ENCODE data around the gene NEGR1.

NEGR1 gene

DNA sequence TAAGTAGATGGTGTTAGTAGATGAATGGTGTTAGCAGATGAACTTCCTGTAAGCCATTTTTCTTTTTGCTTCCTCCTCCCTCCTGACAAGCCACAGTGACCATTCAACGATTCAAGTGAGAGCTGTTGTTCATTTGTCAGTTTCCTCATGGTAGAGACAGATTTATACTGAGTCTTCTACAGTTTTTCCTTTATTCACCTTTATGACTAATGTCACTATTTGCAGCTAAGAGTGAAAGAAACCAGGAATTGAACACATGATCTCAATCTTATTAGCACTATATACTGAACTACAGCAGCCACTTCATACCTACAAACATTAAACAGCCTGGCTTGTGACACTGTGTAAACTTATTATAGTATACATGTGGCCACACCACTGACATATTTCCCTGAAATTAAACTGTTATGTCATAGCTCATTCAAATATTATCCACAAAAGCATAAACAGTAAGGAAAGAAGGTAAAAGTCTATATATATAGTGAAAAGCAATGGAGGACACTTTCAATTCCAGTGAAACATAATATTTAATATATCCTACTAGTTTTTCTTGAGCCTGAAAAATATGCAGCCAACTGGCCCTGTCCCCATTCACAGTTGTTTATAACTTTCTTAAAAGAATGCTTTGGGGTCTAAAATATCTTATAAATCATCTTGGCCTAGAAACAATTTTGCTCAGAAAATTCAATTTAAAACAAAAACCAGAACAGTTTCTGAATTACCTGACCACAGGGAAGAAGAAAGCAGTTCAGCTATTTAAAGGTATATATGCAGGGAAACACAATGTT lies 634.6 kb downstream of the NEGR1 start:
- no peaks in the 10 kb centered on the region for H3K79me2 ChIP-seq (ENCODE audit: low read length)
- no peak overlapping the region for H3K9ac ChIP-seq (ENCODE audit: low read length)
- no peak overlapping the region for H3K27ac ChIP-seq (ENCODE audit: low read length)
- no peaks in the 10 kb centered on the region for H3K4me1 ChIP-seq (ENCODE audit: low read length)
- no peaks in the 10 kb centered on the region for H3K9me3 ChIP-seq (ENCODE audit: insufficient read depth, low read length)
- H3K4me2 ChIP-seq (ENCODE audit: low read length) = no peak overlapping the region
- no peaks in the 10 kb centered on the region for H3K36me3 ChIP-seq (replicated peaks; ENCODE audit: low read depth, low read length)
- no peak overlapping the region for H2AFZ ChIP-seq (ENCODE audit: low read depth, low read length)
- TF ChIP-seq, protein P1, sequence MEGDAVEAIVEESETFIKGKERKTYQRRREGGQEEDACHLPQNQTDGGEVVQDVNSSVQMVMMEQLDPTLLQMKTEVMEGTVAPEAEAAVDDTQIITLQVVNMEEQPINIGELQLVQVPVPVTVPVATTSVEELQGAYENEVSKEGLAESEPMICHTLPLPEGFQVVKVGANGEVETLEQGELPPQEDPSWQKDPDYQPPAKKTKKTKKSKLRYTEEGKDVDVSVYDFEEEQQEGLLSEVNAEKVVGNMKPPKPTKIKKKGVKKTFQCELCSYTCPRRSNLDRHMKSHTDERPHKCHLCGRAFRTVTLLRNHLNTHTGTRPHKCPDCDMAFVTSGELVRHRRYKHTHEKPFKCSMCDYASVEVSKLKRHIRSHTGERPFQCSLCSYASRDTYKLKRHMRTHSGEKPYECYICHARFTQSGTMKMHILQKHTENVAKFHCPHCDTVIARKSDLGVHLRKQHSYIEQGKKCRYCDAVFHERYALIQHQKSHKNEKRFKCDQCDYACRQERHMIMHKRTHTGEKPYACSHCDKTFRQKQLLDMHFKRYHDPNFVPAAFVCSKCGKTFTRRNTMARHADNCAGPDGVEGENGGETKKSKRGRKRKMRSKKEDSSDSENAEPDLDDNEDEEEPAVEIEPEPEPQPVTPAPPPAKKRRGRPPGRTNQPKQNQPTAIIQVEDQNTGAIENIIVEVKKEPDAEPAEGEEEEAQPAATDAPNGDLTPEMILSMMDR (IDR thresholded peaks at IDR 0.05; ENCODE audit: low read depth, low read length) = no peak
- no peak for TF ChIP-seq EZH2phosphoT487 (IDR thresholded peaks at IDR 0.05; ENCODE audit: low read depth)
- H3K27me3 ChIP-seq (ENCODE audit: low read depth, low read length) = no peaks in the 10 kb centered on the region
- no peak overlapping the region for H3K4me3 ChIP-seq (ENCODE audit: low read length)
- no peaks in the 10 kb centered on the region for H4K20me1 ChIP-seq (ENCODE audit: insufficient read depth, low read length)

DNA sequence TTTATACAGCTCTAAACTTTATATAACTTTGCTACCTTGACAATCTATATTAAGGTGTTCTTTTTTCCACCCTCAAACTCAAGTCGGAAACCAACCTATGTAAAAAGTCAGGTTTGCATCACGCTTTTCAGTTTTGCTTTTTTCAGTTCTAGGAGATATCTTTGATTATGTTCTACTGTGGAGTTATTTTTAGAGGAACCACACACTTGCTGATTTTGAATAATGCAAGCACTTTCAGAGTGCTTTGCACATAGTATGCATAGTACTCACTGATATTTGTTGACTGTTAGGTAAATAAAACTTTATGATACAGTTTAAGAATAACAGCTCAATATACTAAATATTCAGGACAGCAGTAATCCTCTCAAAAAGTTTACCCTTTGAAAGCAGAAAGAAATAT lies 637.3 kb downstream of the NEGR1 start:
- Histone ChIP-seq H3K79me2 (ENCODE audit: low read length) (no peaks in the 10 kb centered on the region), H3K4me3 (ENCODE audit: low read length) (no peak overlapping the region), H3K9me3 (ENCODE audit: insufficient read depth, low read length) (no peaks in the 10 kb centered on the region), H3K27ac (ENCODE audit: low read length) (no peak overlapping the region), H3K4me2 (ENCODE audit: low read length) (no peak overlapping the region), H3K9ac (ENCODE audit: low read length) (no peak overlapping the region), H3K4me1 (ENCODE audit: low read length) (no peaks in the 10 kb centered on the region), H3K27me3 (ENCODE audit: low read depth, low read length) (no peaks in the 10 kb centered on the region), H2AFZ (ENCODE audit: low read depth, low read length) (no peak overlapping the region), H4K20me1 (ENCODE audit: insufficient read depth, low read length) (no peaks in the 10 kb centered on the region), H3K36me3 (replicated peaks; ENCODE audit: low read depth, low read length) (no peaks in the 10 kb centered on the region)
- TF ChIP-seq, protein P1 (IDR thresholded peaks at IDR 0.05; ENCODE audit: low read depth, low read length) = no peak
- TF ChIP-seq EZH2phosphoT487 (IDR thresholded peaks at IDR 0.05; ENCODE audit: low read depth) = no peak

- H3K9ac ChIP-seq (ENCODE audit: low read length) = no peak overlapping the region
Measured at GRCh38 chr1:71641903-71642302, 640.4 kb downstream of the NEGR1 start.

DNA sequence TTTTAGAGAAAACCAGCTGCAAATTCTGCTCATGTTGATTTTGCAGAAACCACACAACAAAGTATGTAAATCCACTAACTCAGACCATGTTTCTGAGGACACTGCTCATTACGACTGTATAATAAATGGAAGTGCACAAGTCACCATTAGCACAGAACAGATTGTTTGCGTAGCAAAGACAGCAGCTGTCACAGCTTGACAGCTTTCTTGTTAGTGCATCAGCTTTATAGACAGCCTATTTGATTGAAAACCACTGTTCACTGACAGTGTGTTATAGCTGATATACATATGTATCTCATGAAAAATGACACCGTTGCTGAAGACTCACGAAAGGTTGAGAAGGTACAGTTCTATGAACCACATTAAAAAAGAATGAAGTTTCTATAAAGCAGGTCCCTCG lies 641.3 kb downstream of the NEGR1 start:
- Histone ChIP-seq H2AFZ (ENCODE audit: low read depth, low read length) (no peak overlapping the region), H3K27me3 (ENCODE audit: low read depth, low read length) (no peaks in the 10 kb centered on the region), H3K4me3 (ENCODE audit: low read length) (no peak overlapping the region), H3K4me1 (ENCODE audit: low read length) (no peaks in the 10 kb centered on the region), H3K9ac (ENCODE audit: low read length) (no peak overlapping the region), H4K20me1 (ENCODE audit: insufficient read depth, low read length) (no peaks in the 10 kb centered on the region), H3K9me3 (ENCODE audit: insufficient read depth, low read length) (no peaks in the 10 kb centered on the region), H3K27ac (ENCODE audit: low read length) (no peak overlapping the region), H3K36me3 (replicated peaks; ENCODE audit: low read depth, low read length) (no peaks in the 10 kb centered on the region), H3K4me2 (ENCODE audit: low read length) (no peak overlapping the region), H3K79me2 (ENCODE audit: low read length) (no peaks in the 10 kb centered on the region)
- no peak for TF ChIP-seq EZH2phosphoT487 (IDR thresholded peaks at IDR 0.05; ENCODE audit: low read depth)
- TF ChIP-seq, protein P1 (IDR thresholded peaks at IDR 0.05; ENCODE audit: low read depth, low read length) = no peak

More at GRCh38 chr1:71641903-71642302, 640.4 kb downstream of the NEGR1 start:
- Histone ChIP-seq H3K27me3 (ENCODE audit: low read depth, low read length) (no peaks in the 10 kb centered on the region), H3K4me1 (ENCODE audit: low read length) (no peaks in the 10 kb centered on the region), H3K36me3 (replicated peaks; ENCODE audit: low read depth, low read length) (no peaks in the 10 kb centered on the region), H3K79me2 (ENCODE audit: low read length) (no peaks in the 10 kb centered on the region), H3K27ac (ENCODE audit: low read length) (no peak overlapping the region), H3K4me2 (ENCODE audit: low read length) (no peak overlapping the region), H3K9me3 (ENCODE audit: insufficient read depth, low read length) (no peaks in the 10 kb centered on the region), H3K4me3 (ENCODE audit: low read length) (no peak overlapping the region), H2AFZ (ENCODE audit: low read depth, low read length) (no peak overlapping the region), H4K20me1 (ENCODE audit: insufficient read depth, low read length) (no peaks in the 10 kb centered on the region)
- TF ChIP-seq, protein P1 (IDR thresholded peaks at IDR 0.05; ENCODE audit: low read depth, low read length) = no peak
- no peak for TF ChIP-seq EZH2phosphoT487 (IDR thresholded peaks at IDR 0.05; ENCODE audit: low read depth)
